ENCODE measurements around the gene GUCY2F.

GUCY2F gene

DNA sequence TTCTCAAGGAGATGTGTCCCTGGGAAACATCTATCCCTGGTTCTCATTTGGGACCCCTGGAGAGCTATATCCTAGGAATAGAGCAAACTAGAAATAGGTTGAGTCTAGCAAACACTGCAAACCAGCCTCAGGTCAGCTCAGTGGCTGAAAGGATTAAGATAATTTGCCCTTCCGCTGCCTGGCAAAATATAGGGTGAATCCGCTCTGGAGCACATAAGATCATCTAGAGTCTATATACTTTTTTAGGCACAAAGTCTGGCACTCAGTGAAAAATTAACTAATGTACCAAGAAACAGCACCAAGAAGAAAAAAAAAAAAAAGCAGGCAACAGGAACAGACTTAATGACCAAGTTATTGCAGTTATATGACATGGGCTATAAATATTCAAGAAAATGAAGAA lies 7.3 kb upstream of the GUCY2F start:
- no peaks in the 10 kb centered on the region for H4K20me1 ChIP-seq (ENCODE audit: insufficient read depth, low read length)
- no peak overlapping the region for H3K4me2 ChIP-seq (ENCODE audit: low read length)
- no peaks in the 10 kb centered on the region for H3K9me3 ChIP-seq (ENCODE audit: low read length)
- no peaks in the 10 kb centered on the region for H3F3A ChIP-seq (ENCODE audit: insufficient read depth, low read length)
- H3K36me3 ChIP-seq (ENCODE audit: insufficient read depth, low read length), result no peaks in the 10 kb centered on the region
- no peak overlapping the region for H2AFZ ChIP-seq (ENCODE audit: low read length)
- no peak overlapping the region for H3K9ac ChIP-seq (ENCODE audit: low read length)
- no peaks in the 10 kb centered on the region for H3K9me2 ChIP-seq (ENCODE audit: low read depth, low read length)
- H3K4me3 ChIP-seq (ENCODE audit: low read depth, low read length, poor library complexity, severe bottlenecking), result no peak overlapping the region
- H3K27ac ChIP-seq (ENCODE audit: low read depth, low read length, poor library complexity, severe bottlenecking), result no peak overlapping the region
- H3K27me3 ChIP-seq (ENCODE audit: insufficient read depth, low read length), result no peaks in the 10 kb centered on the region
- TF ChIP-seq, protein P1, sequence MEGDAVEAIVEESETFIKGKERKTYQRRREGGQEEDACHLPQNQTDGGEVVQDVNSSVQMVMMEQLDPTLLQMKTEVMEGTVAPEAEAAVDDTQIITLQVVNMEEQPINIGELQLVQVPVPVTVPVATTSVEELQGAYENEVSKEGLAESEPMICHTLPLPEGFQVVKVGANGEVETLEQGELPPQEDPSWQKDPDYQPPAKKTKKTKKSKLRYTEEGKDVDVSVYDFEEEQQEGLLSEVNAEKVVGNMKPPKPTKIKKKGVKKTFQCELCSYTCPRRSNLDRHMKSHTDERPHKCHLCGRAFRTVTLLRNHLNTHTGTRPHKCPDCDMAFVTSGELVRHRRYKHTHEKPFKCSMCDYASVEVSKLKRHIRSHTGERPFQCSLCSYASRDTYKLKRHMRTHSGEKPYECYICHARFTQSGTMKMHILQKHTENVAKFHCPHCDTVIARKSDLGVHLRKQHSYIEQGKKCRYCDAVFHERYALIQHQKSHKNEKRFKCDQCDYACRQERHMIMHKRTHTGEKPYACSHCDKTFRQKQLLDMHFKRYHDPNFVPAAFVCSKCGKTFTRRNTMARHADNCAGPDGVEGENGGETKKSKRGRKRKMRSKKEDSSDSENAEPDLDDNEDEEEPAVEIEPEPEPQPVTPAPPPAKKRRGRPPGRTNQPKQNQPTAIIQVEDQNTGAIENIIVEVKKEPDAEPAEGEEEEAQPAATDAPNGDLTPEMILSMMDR (IDR thresholded peaks at IDR 0.05; ENCODE audit: low read length), result no peak
- TF ChIP-seq EZH2 (IDR thresholded peaks at IDR 0.05; ENCODE audit: borderline replicate concordance, low read length), result no peak
- H3K79me2 ChIP-seq (ENCODE audit: insufficient read depth, low read length), result no peaks in the 10 kb centered on the region
- peaks cover 7% of the 10 kb centered on the region for H3K4me1 ChIP-seq (ENCODE audit: insufficient read depth, low read length, severe bottlenecking)

DNA sequence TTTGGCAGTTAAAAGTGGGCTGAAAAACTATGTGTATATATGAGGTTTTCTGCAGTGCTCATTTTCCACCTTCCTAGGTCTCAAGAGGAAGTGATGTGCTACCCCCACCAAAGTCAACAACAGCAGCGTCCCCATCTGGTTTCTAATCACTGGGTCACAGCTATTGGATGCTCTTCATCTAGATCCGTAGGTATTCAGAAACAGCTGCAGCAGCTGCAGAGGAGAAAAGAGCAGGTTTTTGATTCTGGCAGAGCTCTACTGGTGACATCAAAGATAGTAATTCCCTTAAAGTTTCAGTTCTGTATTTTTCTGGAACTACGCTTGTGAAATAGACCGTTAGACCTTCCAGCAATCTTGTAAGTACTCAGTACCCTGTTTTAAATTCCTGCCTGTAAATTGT lies 5.8 kb upstream of the GUCY2F start:
- Histone ChIP-seq H3K4me1 (ENCODE audit: insufficient read depth, low read length, severe bottlenecking) (peaks cover 7% of the 10 kb centered on the region), H3K27ac (ENCODE audit: low read depth, low read length, poor library complexity, severe bottlenecking) (no peak overlapping the region), H3K4me2 (ENCODE audit: low read length) (no peak overlapping the region)

DNA sequence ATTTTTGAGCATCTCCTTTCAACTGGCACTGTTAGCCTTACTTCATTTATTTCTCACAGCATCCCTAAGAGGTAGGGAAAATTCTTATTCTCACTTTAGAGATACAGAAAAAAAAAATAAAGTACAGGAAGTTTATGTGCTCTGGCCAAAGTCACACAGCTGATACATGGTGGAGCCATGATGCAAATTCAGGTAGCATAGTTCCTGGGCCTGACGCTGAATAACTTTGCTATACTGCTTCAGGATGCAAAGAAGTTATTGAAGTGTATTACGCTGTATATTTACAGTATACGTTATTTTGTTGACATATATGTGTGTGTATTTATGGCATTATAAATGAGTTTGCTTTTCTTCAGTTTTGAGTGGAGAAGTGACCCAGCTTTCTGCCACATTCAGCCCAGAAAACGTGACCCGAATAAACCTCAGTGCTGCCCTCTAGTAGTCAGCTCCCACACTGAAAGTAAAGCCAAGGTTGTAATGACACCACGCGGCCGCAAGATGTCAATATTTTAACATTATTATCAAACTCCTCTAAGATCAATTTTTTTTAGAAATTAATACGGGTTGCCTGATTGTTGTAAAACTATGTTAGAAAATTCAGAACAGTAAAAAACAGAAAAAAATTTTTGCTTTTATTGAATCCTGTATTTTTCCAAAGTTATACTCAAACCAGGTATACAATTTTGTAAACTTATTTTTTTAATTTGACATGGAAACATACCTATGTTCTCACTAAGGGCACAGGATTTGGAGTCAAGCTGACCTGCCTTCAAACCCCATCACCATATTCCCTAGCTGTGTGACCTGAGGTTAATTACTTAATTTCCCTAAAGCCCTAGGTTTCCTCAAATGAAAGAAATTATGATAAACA lies 3.8 kb upstream of the GUCY2F start:
- no peaks in the 10 kb centered on the region for H3K9me2 ChIP-seq (ENCODE audit: low read depth, low read length)
- no peak overlapping the region for H2AFZ ChIP-seq (ENCODE audit: low read length)
- no peak overlapping the region for H3K27ac ChIP-seq (ENCODE audit: low read depth, low read length, poor library complexity, severe bottlenecking)
- no peaks in the 10 kb centered on the region for H3K36me3 ChIP-seq (ENCODE audit: insufficient read depth, low read length)
- H3K4me1 ChIP-seq (ENCODE audit: insufficient read depth, low read length, severe bottlenecking), result peaks cover 7% of the 10 kb centered on the region
- H3K9ac ChIP-seq (ENCODE audit: low read length), result no peak overlapping the region
- no peaks in the 10 kb centered on the region for H3F3A ChIP-seq (ENCODE audit: insufficient read depth, low read length)
- H3K4me2 ChIP-seq (ENCODE audit: low read length), result no peak overlapping the region
- H3K27me3 ChIP-seq (ENCODE audit: insufficient read depth, low read length), result no peaks in the 10 kb centered on the region
- H3K9me3 ChIP-seq (ENCODE audit: low read length), result no peaks in the 10 kb centered on the region
- no peaks in the 10 kb centered on the region for H4K20me1 ChIP-seq (ENCODE audit: insufficient read depth, low read length)
- no peak for TF ChIP-seq EZH2 (IDR thresholded peaks at IDR 0.05; ENCODE audit: borderline replicate concordance, low read length)
- TF ChIP-seq, protein P1 (IDR thresholded peaks at IDR 0.05; ENCODE audit: low read length), result peak; percentile 91
- H3K4me3 ChIP-seq (ENCODE audit: low read depth, low read length, poor library complexity, severe bottlenecking), result no peak overlapping the region
- H3K79me2 ChIP-seq (ENCODE audit: insufficient read depth, low read length), result no peaks in the 10 kb centered on the region

More for the DNA sequence above, 5.8 kb upstream of the GUCY2F start:
- no peaks in the 10 kb centered on the region for H3K27me3 ChIP-seq (ENCODE audit: insufficient read depth, low read length)
- no peaks in the 10 kb centered on the region for H3K79me2 ChIP-seq (ENCODE audit: insufficient read depth, low read length)
- no peak overlapping the region for H2AFZ ChIP-seq (ENCODE audit: low read length)
- H3K9me3 ChIP-seq (ENCODE audit: low read length), result no peaks in the 10 kb centered on the region
- TF ChIP-seq, protein P1 (IDR thresholded peaks at IDR 0.05; ENCODE audit: low read length), result no peak
- TF ChIP-seq EZH2 (IDR thresholded peaks at IDR 0.05; ENCODE audit: borderline replicate concordance, low read length), result no peak
- H3K9me2 ChIP-seq (ENCODE audit: low read depth, low read length), result no peaks in the 10 kb centered on the region
- no peaks in the 10 kb centered on the region for H3F3A ChIP-seq (ENCODE audit: insufficient read depth, low read length)
- no peaks in the 10 kb centered on the region for H3K36me3 ChIP-seq (ENCODE audit: insufficient read depth, low read length)
- H3K4me3 ChIP-seq (ENCODE audit: low read depth, low read length, poor library complexity, severe bottlenecking), result no peak overlapping the region
- no peak overlapping the region for H3K9ac ChIP-seq (ENCODE audit: low read length)
- H4K20me1 ChIP-seq (ENCODE audit: insufficient read depth, low read length), result no peaks in the 10 kb centered on the region

Measured in OCI-LY1 (cell line).